Stimulated activated effector memory CD8-positive, alpha-beta T cell treated with anti-CD3 and anti-CD28 coated beads, Interleukin-12 subunit alpha, Interleukin-12 subunit beta, amount 100 ng/mL, for 72 hours (primary cell): ENCODE measurements around the gene TAF1C.
"Not testable (repeated sequence)": the region's sequence is repeated elsewhere in the genome, so short reads cannot be mapped to it uniquely, and the experiment has no call there.

Experiments
- ATAC-seq: fragments of 150-1000 bp; cut with Tn5 transposase; 2 replicates; pipeline ENCODE4 v1.10.0; 2021
- DNase-seq, 2 donors: peaks; one replicate each; pipeline ENCODE4 v3.0.0; 2021 to 2022; ENCODE audit warnings: low spot score in 2 of 2
- H3K27ac Mint-ChIP-seq: one replicate; pipeline ENCODE4 v1.8.0; 2022; ENCODE audit warnings: mild to moderate bottlenecking, mixed read lengths
- H3K36me3 Mint-ChIP-seq: one replicate; pipeline ENCODE4 v1.8.0; 2022; ENCODE audit warnings: mild to moderate bottlenecking, mixed read lengths
- H3K4me1 Mint-ChIP-seq: one replicate; pipeline ENCODE4 v1.8.0; 2022; ENCODE audit warnings: mixed read lengths
- H3K4me3 Mint-ChIP-seq: one replicate; pipeline ENCODE4 v1.8.0; 2022; ENCODE audit warnings: mild to moderate bottlenecking, mixed read lengths
- H3K9me3 Mint-ChIP-seq: one replicate; pipeline ENCODE4 v1.8.0; 2022; ENCODE audit warnings: mixed read lengths

TAF1C gene

DNA sequence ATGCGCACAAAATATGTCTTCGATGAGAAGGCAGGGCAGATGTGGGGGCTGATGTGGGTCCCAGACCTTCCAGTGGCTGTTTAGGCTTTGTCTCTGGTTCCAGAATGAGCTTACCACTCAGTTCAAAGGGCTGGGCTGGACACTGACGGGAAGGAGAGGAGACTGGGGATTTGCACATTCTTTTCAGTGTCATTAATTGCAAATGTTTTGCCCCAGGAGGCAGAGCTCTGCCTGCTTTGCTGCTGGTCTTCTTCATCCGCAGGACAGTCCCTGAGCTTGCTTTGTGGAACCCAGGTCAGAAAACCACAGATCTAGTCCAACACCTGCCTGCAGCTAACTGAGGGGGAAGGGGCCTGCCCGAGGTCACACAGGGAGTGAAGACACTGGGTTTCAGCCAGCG is 32.1 kb upstream of the TAF1C start:
- H3K4me1 Mint-ChIP-seq, result no peaks in the 10 kb centered on the region
- no peaks in the 10 kb centered on the region for H3K36me3 Mint-ChIP-seq
- H3K4me3 Mint-ChIP-seq, result no peak overlapping the region
- no peak for ATAC-seq
- DNase-seq, result no peak
- H3K27ac Mint-ChIP-seq, result no peak overlapping the region
- no peaks in the 10 kb centered on the region for H3K9me3 Mint-ChIP-seq

DNA sequence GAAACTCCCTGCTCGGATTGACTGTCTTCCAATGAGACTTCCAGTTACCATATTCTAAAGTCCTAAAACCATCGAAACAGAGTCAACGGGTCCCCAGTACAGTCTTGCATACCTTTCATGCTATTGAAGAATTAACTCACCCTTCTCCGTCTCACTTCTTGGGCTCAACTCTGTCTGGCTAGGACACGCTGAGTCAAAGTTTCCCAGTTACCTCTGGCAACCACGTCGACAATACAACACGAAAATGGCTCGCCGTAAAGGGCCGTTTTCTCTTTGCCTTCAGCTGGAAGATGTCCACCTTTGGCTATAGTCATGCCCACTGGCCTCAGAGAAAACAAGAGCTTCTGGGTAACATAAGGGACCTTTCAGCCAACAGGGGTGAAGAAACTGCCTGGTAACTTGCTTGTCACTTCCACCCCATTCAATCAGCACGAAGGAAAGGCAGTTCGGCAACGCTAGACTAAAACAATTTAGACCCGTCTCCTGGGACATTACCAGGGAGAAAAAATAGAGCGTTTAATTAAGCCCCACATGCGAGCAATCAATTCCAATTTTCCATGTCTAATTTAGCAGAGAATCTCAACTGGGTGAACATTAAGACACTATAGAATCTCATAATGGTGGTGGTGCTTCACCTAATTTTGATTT is 31.4 kb upstream of the TAF1C start:
- DNase-seq, result no peak
- no peaks in the 10 kb centered on the region for H3K36me3 Mint-ChIP-seq
- no peak overlapping the region for H3K4me3 Mint-ChIP-seq
- H3K27ac Mint-ChIP-seq, result no peak overlapping the region
- H3K4me1 Mint-ChIP-seq, result no peaks in the 10 kb centered on the region
- no peaks in the 10 kb centered on the region for H3K9me3 Mint-ChIP-seq
- no peak for ATAC-seq

DNA sequence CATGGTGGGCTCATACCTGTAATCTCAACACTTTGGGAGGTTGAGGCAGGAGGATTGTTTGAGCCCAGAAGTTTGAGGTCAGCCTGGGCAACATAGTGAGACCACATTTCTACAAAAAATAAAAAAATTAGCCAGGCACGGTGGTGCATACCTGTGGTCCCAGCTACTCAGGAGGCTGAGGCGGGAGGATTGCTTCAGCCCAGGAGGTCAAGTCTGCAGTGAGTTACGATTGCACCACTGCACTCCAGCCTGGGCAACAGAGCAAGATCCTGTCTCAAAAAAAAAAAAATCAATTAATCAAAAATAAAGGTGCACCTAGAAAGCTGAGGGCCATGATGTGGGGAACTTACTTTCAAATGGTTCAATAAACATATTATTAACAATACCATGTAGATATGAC is 29.3 kb upstream of the TAF1C start:
- H3K27ac Mint-ChIP-seq, DNase-seq, H3K36me3 Mint-ChIP-seq, H3K4me1 Mint-ChIP-seq, H3K4me3 Mint-ChIP-seq, ATAC-seq, H3K9me3 Mint-ChIP-seq: not testable (repeated sequence)

DNA sequence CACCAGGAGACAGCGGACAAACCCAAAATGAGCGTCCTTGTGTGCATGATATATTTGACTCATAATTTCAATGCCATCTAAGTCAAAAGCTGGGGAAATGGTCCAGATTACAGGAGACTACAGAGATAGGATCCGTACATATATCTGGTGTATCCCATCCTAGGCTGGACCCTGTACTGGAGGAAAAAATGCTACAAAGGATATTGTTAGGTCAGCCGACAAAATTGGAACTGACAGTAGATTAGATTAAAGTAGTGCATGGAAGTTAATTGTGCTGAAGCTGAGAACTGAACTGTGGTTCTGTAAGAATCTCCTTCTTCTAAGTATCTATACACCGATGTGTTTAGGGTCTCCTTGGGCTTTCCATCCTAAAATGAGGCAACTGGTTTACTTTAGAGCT is 28.7 kb upstream of the TAF1C start:
- no peaks in the 10 kb centered on the region for H3K36me3 Mint-ChIP-seq

DNA sequence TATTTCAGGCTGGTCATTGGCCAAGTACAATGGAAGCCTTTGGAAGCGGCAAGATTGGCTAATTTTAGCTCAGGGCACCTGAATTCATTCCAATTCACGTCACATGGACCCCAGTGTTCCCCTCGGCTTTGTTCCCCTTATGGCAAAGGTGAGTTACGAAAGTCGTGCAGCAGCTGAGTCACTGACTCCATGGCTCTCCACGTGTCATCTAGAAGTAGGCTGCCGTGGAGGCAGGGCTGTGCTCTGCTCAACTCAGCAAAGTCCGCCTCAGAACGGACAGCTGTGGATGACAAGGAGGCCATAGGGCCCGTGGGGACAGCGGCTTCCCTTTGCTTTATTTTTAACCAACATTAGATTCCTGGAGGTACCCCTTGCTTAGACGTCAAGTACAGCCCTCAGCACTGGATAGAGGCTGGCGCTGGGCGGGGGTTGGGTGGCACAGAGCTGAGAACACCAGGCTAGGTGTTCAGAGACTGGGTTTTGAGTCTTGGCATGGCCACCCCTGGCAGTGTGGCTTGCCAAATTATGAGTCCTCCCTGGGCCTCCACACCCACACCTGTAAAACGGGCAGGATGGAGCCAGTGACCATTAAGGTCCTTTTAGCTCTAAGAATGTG is 27.7 kb upstream of the TAF1C start:
- no peaks in the 10 kb centered on the region for H3K9me3 Mint-ChIP-seq
- no peak for ATAC-seq
- no peak overlapping the region for H3K27ac Mint-ChIP-seq
- DNase-seq, result no peak
- H3K36me3 Mint-ChIP-seq, result no peaks in the 10 kb centered on the region
- H3K4me3 Mint-ChIP-seq, result no peak overlapping the region
- no peaks in the 10 kb centered on the region for H3K4me1 Mint-ChIP-seq

More for the DNA sequence above, 28.7 kb upstream of the TAF1C start:
- Mint-ChIP-seq H3K9me3 (no peaks in the 10 kb centered on the region), H3K4me1 (no peaks in the 10 kb centered on the region), H3K27ac (no peak overlapping the region), H3K4me3 (no peak overlapping the region)
- no peak for DNase-seq
- no peak for ATAC-seq

DNA sequence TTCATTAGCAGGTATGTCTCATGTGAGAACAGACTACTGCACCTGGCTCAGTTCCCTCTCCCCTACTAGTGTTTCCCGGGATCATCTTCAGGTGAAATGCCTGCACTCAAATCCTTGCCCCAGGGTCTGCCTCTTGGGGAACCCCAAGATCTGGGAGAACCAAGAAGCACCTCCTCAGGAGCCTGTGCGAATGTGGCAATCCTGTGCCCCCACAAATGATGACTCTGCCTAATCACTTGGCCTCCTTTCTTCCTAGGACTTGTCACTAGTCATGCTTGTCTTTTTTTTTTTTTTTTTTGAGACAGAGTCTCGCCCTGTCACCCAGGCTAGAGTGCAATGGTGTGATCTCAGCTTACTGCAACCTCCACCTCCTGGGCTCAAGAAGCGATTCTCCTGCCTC is 25.8 kb upstream of the TAF1C start:
- ATAC-seq (no peak), DNase-seq (no peak)
- Mint-ChIP-seq H3K27ac (no peak overlapping the region), H3K4me1 (no peaks in the 10 kb centered on the region), H3K36me3 (no peaks in the 10 kb centered on the region), H3K9me3 (no peaks in the 10 kb centered on the region), H3K4me3 (no peak overlapping the region)

DNA sequence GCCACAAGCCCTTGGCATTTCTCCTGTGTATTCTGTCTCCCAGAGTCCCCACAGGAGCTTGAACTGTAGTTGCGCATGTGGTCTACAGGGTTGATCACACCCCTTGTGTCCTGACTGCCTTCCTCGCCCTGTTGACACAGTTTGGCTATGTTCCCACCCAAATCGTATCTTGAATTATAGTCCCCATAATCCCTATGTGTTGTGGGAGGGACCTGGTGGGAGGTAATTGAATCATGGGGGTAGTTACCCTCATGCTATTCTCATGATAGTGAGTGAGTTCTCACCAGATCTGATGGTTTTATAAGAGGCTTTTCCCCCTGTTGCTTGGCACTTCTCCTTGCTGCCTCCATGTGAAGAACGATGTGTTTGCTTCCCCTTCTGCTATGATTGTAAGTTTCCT is 25.3 kb upstream of the TAF1C start:
- ATAC-seq (no peak), DNase-seq (no peak)
- Mint-ChIP-seq H3K4me1 (no peaks in the 10 kb centered on the region), H3K9me3 (no peaks in the 10 kb centered on the region), H3K27ac (no peak overlapping the region), H3K36me3 (no peaks in the 10 kb centered on the region), H3K4me3 (no peak overlapping the region)

DNA sequence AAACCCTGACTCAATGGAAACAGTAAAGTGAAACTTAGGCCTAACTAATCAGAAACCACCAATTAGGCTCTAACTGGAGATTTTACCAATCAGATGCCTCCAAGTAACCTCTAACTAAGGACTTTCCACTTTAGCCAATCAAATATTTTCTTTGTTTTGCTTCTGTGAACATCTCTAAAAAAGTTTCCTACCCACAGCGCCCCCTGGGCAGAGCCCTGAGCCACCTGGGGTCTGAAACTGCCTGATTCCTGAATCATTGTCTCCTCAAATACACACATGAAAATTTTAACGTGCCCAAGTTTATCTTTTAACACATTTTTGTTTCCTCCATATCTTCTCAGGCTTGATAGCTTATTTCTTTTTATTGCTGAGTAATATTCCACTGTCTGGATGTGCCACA is 23.1 kb upstream of the TAF1C start:
- H3K9me3 Mint-ChIP-seq, result no peaks in the 10 kb centered on the region
- H3K36me3 Mint-ChIP-seq, result no peaks in the 10 kb centered on the region
- H3K27ac Mint-ChIP-seq, result no peak overlapping the region
- H3K4me3 Mint-ChIP-seq, result no peak overlapping the region
- no peak for DNase-seq
- ATAC-seq, result no peak
- H3K4me1 Mint-ChIP-seq, result no peaks in the 10 kb centered on the region

DNA sequence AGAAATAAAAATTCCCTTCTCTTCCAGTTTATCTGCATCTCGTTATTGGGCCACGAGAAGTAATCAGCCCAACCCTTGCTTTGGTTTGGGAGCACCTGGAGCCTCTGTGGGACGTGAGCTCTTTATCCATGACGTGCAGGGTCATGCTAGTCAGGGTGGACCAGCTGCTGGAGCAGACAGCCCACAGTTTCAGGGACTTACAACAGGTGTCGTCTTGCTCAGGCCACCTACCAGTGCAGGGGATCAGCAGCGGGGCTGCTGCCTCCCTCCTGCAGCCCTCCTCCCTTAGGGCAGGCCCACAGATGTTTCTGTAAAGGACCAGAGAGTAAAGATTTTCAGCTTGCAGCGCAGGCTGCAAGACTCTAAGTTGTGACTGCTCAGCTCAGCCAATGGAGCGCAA is 21.0 kb upstream of the TAF1C start:
- no peaks in the 10 kb centered on the region for H3K9me3 Mint-ChIP-seq
- H3K4me1 Mint-ChIP-seq, result no peaks in the 10 kb centered on the region
- no peak for ATAC-seq
- no peak for DNase-seq
- H3K36me3 Mint-ChIP-seq, result no peaks in the 10 kb centered on the region
- no peak overlapping the region for H3K27ac Mint-ChIP-seq
- H3K4me3 Mint-ChIP-seq, result no peak overlapping the region

DNA sequence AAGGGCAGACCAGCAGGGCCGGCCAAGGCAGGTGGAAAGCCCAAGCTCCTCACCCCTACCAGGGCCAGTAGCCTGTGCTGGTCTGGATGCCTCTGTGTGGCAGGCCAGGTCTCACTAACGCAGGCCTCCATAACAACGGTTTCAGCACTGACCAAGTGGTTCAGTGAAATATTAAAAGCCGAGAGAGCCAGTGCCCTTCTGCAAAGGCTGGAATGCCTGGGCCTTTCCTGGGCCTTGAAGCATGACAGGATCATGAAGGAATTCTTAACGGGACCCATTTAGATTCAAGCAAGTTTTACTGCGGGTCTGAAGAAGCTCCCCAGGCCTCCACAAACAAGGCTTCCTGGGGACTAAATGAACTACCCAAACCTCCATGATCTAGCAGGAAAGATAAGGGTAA is 20.4 kb upstream of the TAF1C start:
- Mint-ChIP-seq H3K27ac (no peak overlapping the region), H3K4me1 (no peaks in the 10 kb centered on the region), H3K9me3 (no peaks in the 10 kb centered on the region), H3K4me3 (no peak overlapping the region), H3K36me3 (no peaks in the 10 kb centered on the region)
- no peak for ATAC-seq
- no peak for DNase-seq

DNA sequence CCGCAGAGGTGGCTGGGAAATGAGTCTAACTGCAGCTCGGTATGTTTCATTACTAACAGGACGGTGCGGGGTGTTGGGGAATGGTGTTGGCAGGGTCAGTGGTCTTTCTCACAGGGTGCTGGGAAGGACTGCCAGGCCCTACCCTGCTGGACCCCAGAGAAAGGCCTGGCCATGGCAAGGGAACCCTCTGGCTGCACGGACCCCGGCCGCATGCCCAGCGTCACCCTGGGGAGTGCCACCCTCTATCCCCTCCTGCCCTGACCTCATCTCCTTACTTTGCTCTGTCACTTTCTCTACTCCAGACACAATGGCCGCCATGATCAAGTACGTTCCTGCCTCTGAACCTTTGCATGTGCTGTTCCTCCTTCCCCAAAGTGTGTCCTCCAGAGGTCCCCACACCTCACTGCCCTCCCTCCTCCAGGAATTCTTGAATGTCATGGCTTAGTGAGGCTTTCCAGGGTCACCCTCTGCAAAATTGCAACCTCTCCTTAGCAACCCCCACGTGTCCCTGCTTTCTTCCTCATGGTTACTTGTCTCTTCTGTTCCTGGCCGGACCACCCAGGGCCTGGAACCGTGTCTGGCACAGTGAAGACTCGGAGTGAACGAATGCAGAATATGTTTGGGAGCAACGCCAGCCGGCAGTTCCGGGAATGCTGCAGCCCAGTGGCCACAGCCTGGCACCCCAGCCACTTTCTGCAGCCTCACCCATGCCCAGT is 19.3 kb upstream of the TAF1C start:
- H3K36me3 Mint-ChIP-seq, result no peaks in the 10 kb centered on the region
- ATAC-seq (peak; percentile 28), DNase-seq (no peak)
- H3K9me3 Mint-ChIP-seq, result no peaks in the 10 kb centered on the region
- no peak overlapping the region for H3K4me3 Mint-ChIP-seq
- H3K27ac Mint-ChIP-seq, result no peak overlapping the region
- H3K4me1 Mint-ChIP-seq, result no peaks in the 10 kb centered on the region

DNA sequence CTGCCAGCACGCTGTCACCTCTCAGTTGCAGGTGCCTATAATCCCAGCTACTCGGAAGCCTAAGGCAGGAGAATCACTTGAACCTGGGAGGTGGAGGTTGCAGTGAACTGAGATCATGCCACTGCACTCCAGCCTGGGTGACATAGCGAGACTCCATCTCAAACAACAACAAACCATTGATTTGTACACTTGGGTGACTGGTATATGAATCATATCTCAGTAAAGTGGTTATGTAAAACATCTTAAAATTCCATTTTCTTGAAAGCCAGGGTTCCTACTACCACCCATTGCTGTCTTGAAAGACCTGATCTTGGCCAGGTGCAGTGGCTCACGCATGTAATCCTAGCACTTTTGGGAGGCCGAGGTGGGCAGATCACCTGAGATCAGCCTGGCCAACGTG is 18.3 kb upstream of the TAF1C start:
- H3K9me3 Mint-ChIP-seq, ATAC-seq, H3K4me3 Mint-ChIP-seq: not testable (repeated sequence)

DNA sequence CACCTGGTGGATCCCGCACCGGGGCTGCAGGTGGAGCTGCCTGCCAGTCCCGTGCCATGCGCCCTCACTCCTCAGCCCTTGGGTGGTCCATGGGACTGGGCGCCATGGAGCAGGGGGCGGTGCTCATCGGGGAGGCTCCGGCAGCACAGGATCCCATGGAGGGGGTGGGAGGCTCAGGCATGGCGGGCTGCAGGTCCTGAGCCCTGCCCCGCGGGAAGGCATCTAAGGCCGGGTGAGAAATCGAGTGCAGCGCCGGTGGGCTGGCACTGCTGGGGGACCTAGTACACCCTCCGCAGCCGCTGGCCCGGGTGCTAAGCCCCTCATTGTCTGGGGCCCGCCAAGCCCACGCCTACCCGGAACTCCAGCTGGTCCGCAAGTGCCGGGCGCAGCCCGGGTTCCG is 17.7 kb upstream of the TAF1C start:
- H3K4me1 Mint-ChIP-seq, H3K9me3 Mint-ChIP-seq, H3K36me3 Mint-ChIP-seq, ATAC-seq, DNase-seq, H3K4me3 Mint-ChIP-seq, H3K27ac Mint-ChIP-seq: not testable (repeated sequence)

More for the DNA sequence above, 18.3 kb upstream of the TAF1C start:
- H3K27ac Mint-ChIP-seq, H3K4me1 Mint-ChIP-seq, DNase-seq, H3K36me3 Mint-ChIP-seq: not testable (repeated sequence)

DNA sequence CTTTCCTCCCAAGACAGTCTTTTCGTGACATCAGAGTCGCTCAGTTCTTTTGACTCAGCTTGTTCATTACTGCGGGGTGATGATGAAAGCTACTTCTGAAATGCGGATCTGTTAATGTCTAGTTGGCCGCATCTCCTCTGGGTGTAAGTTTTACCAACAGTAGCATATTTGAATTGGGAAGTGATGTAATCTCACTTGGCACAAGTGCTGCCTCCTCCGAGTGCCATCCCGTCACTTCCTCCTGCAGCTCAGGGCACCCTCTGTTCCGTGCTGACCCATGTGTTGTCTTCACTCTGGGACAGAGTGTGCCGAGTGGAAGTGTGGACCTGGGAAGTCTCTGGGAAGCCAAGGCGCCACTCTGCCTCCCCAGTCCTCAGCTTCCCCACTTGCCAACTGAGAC is 13.0 kb upstream of the TAF1C start:
- DNase-seq (no peak), ATAC-seq (no peak)
- Mint-ChIP-seq H3K9me3 (no peaks in the 10 kb centered on the region), H3K27ac (no peak overlapping the region), H3K4me3 (no peak overlapping the region), H3K4me1 (no peaks in the 10 kb centered on the region), H3K36me3 (no peaks in the 10 kb centered on the region)

DNA sequence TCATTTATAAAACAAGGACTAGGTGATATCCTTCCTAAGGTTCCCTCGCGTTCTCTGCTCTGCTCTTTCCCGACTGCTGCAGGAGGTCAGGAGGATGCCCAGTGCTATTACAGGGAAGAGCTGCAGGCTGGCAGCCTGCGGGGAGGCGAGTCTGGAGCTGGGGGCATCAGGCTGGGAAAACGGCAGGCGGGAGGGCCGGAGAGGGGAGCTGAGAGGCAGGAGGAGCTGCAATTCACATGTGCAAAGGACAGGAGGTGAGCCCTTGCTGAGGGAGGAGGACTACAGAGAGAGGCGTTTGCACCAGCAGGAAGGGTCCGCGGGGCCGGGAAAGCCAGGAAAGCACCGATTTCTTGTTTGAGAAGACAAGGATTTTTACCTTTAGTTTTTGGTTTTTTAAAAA is 12.2 kb upstream of the TAF1C start:
- Mint-ChIP-seq H3K4me1 (peaks cover 7% of the 10 kb centered on the region), H3K4me3 (no peak overlapping the region), H3K9me3 (no peaks in the 10 kb centered on the region), H3K36me3 (no peaks in the 10 kb centered on the region), H3K27ac (no peak overlapping the region)
- ATAC-seq (no peak), DNase-seq (no peak)

DNA sequence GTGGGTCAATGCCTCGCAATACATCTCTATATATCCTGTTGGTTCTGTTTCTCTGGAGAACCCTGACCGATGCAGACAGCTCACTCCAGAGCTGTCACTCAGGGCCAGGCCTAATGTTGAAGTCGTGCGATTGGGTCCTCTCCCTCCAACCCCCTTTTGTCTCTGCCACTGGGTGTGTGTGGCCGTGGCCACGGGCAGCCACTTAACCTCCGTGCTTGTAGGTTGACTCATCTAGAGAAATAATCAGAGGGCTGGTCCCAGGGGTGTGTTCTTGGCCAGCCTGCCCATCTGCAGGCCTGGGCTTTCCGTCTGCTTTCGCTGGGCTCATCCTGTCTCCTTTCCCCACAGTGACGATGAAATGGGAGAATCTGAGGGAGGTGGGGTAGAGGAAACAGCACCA is 11.5 kb upstream of the TAF1C start:
- H3K36me3 Mint-ChIP-seq, result no peaks in the 10 kb centered on the region
- ATAC-seq, result no peak
- no peak for DNase-seq
- H3K4me1 Mint-ChIP-seq, result peaks cover 14% of the 10 kb centered on the region
- no peak overlapping the region for H3K27ac Mint-ChIP-seq
- H3K9me3 Mint-ChIP-seq, result no peaks in the 10 kb centered on the region
- H3K4me3 Mint-ChIP-seq, result no peak overlapping the region
